ENCODE measurements around the gene PRPF6.
A peak's percentile ranks its signal among the peaks of the same experiment; 100 is the strongest.

Gene PRPF6

DNA sequence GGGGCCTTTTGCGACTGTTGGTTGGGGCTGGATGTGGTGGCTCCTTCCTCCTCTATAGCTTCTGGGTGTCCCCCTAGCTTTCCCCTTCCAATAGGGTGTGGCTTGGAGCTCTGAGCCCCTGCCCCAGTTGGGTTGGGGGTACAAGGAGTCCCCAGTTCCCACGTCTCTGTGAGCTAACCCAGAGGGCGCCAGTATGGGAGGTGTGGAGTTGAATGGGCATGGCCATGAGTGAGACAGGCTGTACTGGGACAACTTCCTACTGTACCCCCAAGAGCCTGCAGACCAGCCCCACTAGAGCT, 56.2 kb downstream of the PRPF6 start:
- DNase-seq = no peak

DNA sequence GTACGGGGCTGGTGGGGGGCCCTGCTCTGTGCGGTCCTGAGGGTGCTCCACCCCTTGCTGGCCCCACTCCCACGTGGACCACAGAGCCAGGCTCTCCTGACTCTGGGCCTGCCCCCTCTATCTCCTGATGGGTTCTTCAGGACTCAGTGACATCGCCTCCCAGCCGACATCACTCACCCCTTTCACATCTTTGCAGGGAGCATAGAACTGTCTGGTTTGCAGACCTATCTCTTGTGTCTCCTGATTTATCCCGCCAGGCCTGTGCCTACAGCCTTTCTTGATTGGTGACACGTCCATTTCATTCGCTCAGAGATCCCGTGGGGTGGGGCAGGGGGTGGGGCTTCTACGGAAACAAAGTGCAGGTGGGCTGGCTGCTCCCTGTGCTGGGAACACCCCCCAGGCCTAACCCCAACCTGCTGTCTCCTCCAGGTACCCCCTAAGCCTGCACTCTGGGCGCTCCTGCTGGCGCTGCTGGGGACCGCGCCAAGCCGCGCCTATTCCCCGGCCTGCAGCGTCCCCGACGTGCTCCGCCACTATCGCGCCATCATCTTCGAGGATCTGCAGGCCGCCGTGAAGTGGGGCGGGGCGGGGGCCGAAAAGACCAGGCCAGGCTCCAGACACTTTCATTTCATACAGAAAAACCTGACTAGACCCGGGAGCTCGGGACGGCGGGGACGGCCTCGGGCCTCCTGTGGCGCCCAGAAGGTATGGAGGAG, 56.7 kb downstream of the PRPF6 start:
- DNase-seq = no peak

DNA sequence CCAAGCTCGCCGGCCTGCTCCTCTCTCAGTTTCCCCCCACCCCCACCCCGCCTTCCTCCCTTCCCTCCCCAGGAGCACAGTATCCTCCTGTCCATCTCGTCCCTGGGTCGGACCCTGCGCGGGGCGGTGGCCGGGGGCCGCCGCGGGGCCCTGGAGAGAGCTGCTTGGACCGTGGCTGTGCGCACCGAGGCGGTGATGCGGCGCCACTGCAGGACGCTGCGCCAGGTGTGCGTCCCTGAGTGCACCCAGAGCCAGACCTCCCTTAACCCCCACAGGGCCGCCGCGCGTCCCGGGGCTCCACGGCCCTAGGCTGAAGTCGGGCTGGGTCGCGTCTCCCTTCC, 57.3 kb downstream of the PRPF6 start:
- no peak for DNase-seq

DNA sequence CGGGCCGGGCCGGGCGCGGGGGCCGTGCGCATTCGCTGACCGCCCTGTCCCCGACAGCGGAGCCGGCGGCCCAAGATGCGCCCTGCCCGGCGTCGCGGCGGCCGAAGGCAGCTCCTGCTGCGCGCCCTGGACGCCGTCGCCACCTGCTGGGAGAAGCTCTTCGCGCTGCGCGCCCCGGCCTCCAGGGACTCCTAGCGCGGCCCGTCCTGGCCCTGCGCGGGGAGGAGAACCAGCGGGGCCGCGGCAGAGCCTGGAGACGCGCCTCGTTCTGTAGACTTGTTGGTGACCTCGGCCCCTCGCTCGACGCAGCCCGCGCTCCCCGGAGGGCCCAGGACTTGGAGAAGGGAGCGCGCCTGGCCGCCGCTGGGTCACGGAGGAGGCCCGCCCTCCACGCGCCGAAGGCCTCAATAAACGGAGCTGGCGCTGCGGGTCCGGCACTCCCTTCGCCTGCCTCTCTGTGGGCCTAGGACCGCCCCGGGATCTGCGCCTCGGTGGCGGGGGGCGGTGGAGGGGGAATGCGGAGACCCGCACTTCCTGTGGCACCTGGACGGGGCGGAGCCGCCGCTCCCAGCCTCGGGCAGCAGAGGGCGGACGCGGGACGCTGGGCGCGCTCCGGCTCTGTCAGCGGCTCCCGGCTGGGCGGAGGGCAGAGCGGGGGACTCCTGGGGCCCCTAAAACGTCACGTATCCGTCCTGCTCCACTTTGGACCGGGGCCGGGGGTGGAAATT, 57.8 kb downstream of the PRPF6 start:
- peak; percentile 78 for DNase-seq

DNA sequence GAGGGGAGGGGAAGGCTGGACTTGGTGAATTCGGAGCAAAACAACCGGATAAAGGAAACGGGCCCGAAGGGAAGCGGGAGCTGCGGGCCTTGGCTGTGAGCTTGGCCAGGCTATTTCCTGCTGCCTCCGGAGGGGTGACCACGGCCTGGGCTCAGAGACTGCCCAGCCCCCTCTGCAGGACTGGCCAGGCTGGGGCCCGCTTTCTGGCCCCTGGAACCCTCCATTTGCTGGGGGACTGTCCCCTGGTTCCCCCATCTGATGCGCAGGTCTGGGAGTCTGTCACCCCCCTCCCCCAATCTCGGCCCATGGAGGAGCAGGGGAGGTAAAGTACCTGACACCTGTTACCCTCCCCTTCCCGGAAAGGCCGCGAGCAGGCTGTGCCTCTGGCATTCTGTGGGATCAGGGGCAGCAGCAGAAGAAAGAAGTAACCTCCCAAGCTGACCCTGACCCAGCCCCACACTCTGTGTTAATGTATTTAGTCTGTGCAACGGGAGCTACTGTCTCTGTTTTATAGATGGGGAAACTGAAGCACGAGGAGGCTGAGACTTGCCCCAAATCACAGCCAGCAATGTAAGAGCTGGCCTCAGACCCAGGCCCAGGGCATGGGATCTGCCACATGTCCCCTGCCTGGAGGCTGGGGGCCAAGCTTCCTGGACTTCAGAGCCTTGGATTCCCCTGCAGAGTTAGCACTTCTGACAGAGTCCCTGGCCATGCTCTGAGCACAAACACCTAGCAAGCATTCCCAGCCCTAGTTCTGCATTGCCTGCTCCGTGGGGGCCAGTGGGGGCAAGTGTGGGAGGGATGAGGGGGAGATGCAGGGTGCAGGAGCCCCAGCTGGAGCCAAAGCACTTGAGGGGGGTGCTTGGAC, 58.6 kb downstream of the PRPF6 start:
- no peak for DNase-seq

DNA sequence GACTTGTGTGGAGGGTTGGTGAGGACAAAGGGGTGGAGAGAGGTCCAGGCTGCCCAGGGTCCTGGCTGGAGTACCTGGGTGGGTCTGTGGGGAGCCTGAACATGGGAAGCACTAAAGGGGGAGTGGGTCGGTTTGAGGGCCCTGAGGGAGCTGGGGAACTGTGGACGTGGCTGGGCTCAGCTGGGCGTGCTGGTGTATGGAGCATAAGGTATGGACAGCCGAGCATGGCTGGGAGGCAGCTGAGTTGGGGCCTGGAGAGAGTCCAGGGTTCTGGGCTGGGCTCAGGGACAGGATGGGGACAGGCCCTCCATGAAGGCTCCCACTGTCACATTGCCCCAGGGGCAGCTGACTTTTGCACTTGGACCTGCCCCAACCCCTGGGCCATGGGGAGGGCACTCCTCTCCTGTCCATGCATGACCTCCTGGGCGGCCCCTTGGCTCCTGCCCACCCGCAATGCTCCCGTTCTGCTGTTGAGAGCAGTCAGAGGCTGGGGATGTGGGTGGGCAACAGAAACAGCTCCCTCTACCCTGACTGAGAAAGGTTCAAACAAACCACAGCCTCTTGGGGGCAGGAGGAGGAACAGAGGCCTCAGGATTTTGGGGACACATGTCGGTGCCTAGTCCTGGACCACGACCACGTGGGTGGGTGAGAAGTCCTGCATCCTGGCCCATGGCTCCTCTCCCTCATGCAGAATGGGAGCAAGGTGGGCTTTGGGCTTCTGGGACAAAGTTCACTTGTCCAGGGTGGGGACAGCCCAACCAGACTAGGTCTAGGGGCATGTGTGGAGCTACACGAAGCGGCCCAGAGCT, 59.5 kb downstream of the PRPF6 start:
- DNase-seq = no peak

DNA sequence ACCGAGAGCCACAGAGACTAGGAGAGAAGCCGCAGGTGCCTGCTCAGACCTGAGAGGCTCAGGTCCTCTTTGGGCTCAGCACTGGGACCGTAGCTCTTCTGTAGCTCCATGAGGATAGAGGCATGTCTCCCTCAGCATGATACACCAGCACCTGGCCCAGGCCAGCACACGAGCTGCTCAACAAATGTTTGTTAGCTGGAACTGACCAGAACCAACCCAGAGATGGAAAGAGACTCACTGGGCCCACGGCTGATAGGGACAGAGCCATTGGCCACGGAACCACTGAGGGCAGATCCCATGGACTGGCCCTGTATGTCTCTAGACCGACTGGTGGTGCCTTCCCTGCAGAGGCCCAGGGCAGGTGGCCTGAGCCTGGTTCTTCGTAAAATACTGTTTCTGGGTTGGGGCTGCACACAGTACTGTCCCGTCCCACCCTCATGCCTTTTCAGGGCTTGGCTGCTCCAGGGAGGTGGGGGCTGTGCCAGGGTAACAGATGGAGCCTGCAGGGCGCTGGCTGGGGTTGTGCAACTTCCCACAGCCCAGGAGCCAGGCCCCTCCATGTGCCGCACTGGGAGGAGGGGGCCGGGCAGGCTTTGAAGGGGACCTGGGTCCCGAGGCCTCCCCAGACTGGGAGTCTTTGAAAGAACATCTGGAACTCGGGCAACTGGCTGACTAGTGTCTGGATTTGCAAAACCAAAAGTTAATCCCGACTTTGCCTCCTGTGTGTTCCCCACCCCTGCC, 60.3 kb downstream of the PRPF6 start:
- no peak for DNase-seq

DNA sequence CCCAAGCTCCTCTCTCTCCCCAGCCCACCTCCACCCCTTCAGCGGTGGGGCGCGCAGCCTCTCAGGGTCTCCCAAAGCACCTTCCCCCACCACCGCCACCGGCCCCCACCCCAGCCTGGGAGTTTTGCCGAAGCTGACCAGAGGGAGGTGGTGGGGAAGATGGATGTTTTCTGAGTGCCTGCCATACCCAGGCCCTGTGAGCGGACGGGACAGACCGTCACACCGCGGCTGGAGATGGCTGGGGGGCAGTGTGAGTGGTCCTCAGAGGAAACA, 60.8 kb downstream of the PRPF6 start:
- no peak for DNase-seq

DNA sequence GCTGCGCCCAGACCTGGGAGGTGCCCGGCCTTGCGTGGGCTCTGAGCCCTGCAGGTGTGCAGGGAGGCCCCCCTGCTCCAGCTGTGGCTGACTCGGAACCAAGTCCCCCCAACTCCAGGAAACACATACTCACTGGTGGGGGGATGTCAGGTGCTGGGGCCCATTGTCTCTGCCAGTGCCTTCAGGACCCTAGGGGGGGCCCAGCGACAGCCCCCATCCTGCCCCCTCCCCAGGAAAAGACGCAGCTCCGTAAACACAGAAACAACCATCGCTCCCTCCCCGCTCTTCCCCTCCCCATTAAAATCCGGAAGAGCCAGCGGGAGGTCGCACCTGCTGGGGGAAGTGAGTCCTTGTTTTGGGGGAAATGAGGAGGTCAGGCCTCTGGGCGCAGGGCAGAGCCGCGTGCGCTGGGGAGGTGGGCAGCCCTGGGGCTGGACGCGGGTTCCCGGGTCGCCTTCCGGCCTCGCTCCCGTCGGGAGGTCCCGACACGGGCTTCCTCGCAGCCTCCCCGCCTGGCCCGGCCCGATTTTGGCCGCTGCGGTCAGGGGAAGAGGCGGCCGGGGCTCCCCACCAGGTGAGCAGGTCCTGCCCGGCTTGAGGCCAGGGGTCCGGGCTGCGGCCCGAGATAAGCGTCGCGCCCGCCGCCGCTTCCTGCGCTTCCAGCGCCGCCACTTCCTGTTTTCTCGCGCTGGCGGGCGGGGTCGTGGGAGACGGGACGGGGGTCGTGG, 61.3 kb downstream of the PRPF6 start:
- no peak for DNase-seq

DNA sequence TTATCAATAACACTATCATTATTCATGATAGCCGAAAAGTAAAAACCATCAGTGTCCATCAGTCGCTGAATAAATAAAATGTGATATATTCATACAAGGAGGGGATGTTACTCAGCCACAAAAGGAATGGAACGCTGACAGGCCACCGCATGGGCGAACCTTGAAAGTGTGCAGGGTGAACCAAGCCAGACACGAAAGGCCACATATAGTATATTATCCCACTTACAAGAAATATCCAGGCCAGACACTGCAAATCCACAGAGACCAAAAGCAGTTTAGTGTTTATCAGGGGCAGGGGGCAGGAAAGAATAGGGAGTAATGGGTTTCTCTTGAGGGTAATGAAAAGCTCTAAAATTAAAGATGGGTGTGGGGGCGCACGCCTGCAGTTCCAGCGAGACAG, 62.8 kb downstream of the PRPF6 start:
- no peak for DNase-seq

DNA sequence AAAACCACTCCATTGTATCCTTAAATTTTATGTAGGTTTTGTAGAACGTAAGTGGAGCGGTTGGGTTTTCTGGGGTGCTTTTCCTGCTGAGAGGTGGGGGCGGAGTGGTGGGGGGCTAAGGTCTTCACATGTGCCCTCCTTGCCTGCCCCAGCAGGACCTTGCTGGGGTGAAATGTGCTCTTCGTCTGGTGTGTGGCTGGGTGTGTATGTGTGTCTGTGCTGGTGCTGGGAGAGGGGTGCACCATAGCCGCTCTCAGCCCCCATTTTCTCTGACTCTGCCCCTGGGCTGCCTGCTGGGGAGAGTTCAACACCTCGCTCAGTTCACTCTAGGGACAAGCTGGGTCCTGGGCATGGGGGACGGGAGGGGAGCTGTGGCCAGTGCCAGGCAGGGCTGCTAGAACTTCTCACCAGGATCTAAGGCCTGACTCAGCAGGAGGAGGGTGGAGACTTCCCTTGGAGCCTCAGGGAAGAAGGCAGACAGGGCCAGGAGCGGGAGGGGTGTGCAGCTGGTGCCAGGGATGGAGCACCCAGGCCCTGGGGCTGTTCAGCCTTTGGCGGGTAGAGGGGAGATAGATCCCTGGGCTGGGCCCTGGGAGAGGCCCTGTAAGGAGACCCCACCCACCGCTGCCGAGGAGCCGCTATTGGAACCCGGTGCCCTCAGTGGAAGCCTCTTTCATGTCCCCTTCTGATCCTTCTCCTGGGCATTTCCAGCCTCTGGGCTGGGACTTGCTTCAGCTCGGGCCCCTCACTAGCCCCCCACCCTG, 63.7 kb downstream of the PRPF6 start:
- no peak for DNase-seq

DNA sequence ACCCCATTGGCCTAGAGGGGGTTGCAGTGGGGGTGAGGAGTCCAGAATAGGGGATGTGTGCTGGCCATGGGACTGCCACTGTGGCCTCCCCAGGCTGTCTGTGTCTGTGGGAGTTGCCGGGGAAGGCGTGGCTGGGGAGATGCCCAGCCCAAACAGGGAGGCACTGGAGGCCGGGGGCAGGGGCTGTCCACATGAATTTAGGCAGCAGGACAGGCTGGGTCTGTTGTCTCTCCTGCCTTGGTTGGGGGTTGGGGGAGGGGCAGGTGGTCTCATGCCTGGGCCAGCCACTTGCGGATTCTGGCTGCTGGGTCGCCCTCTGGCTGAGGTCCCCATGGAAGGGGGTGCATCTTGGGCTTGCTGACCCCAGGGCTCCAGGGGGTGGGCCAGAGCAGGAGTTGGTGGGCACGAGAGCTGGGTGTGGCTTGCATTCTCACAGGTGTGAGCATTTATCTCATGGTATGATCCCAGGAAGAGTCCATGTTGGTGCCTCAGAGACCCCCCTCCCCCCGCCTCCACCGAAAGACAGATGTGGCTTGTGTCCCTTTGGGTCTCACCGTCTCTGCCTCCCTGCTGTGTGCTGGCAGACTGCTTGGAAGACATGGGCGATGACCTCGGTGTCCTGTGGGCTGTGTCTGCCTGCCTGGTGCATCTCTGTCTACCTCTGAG, 64.5 kb downstream of the PRPF6 start:
- DNase-seq = no peak

DNA sequence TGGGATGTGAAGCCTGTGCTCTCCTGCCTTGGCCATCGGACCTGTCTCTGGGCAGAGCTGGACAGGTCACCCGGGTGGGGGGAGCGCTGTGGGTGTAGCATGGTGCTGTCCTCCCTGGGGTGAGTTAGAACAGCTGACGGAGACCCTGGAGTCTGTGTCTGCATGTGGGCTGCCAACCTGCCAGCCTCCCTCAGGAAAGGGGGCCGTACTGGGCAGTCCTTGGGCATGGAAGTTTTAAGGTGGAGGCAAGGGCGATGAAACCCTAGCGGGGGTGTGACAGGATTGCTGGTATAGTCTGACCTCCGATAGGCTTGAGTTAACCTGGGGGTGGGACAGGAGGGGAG, 66.1 kb downstream of the PRPF6 start:
- no peak for DNase-seq

DNA sequence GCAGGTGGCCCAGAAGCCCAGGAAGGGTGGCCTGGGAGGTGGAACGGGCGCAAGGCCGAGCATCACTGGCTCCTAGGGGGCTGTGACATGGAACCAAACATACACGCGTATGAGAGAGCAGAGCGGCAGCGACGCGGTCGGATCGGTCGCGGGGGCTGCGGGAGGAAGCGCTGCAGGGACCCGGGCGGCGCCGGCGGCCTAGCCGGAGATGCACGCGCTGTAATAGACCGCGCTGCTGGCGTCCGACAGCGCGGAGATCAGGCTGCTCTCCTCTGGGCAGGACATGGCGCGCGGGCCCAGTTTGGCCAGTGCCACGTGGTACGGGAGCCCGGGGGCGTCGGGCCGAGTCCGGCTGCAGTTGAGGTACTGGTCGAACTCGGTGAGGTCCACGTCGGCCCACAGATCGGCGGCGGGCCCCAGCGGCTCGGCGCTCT, 67.1 kb downstream of the PRPF6 start:
- DNase-seq = no peak

DNA sequence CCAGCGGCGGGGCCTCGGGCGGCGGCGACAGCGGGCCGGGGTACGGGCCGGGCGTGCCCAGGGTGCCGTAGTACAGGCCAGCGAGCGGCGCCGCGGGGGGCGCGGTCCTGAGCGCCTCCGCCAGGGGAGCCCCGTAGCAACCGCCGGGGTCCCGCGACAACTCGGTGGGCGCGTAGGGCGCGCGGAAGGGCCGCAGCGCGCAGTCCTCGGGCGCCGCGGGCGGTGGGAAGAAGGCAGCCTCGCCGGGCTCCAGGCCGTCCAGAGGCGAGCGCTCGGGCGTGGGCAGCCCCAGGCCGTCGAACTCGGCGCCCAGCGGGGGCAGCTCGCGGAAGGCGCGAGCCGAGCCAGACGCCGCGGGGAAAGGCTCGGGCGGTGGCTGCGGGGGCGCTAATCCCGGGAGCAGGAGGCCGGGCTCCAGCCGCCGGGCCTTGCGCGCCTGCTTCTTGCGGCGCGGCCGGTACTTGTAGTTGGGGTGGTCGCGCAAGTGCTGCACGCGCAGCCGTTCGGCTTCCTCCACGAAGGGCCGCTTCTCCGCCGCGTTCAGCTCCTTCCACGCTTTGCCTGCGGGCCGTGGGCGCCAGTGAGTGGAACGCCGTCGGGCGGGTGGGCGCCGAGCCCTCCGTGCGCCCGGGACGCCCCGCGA, 67.6 kb downstream of the PRPF6 start:
- DNase-seq = no peak

DNA sequence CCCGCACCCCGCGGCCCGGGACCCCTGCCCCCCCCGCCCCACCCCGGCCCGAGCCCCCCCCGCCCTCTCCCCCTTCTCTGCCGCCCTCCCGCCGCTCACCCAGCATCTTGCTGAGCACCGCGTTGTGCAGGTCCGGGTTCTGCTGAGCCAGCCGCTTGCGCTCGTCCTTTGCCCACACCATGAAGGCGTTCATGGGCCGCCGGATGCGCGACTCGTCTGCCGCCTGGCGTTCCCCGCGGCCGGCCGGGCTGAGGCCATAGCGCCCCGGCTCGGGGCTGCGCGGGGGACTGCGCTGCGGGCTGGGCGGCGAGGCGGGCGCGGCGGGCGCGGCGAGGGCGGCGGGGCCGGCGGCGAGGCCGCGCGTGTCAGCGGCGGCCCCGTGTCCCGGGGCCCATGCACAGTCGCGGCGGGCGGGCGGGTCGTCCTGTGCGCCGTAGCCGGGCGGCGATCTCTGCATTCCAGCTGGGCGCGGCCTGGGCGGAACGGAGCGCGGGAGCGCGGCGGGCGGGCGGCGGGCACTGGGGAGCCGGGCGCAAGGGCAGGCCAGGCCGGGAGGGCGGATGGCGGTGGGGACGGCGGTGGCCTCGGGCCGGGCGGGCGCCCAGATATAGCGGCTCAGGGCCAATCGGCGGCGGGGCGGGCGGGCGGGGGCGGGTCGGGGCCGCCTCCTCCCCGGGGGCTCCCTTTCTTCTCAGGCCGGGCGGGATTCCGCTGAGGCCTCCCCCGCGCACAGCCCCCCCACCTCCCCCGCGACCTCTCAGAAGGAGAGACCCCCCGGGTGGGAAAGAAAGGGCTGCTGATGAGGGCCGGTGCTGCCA, 68.3 kb downstream of the PRPF6 start, which contains the start of gene SOX18:
SOX18 (minus strand) TSS at position 580 of the 818 bp plus-strand sequence; CDS start at position 457, 123 bp downstream.
- DNase-seq = no peak

DNA sequence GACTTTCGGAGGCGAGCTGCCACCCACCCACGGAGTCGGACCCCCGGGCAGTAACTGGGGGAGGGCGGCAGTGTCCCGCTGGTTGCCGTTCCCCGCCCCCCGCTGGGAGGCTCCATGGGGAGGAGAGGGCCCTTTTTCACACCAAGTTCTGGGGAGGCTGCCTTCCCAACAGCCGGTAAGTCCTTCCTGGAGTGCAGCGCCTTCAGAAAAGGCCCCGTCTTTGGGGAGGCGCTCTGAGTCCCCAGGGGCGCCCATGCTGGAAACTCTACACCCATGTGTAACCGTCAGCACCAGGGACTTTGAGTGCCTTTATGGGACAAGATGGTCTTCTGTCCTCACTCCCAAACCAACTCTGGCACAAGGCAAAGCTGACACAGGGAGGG, 68.9 kb downstream of the PRPF6 start:
- no peak for DNase-seq

DNA sequence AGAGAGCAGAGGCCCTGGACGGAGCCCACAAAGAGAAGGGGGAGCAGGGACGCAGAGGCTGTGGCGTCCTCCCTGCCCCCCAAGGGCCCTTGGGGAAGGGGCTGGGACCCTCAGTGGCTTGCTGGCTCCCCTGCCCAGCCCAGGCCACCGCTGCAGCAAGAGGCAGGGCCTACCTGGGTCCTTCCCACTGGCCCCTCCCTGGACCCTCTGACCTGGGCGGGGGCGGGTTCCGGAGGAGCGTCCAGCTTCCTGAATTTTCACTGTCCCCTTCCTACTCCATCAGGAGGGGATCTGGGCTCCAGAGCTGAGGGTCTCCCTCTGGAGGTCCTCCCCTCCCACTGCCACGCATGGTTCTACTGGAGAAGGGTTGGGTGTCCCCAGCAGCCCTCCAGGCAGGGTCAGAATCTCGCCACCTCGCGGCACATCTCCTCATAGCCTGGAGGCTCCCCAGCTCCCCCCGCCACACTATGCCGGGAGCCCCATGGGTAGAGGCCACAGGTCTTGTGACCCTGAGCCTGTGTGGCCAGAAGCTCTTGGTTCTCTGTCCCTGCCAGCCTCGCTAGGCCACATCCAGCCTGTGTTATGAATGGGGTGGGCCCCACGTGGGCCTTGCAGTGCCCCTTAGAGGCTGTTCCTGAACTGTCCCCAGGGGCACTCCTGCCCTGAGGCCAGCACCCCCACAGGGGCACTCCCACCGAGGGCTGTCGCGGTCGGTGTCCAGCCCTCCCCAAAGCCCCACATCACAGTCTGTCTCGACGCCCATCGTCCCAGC, 69.5 kb downstream of the PRPF6 start:
- DNase-seq = no peak
